ENCODE data around the gene TRIM25.
A peak's percentile ranks its signal among the peaks of the same experiment; 100 is the strongest.
"Not testable (repeated sequence)": the region's sequence is repeated elsewhere in the genome, so short reads cannot be mapped to it uniquely, and the experiment has no call there.

Gene TRIM25

GRCh38 chr17:56913867-56914580, at the start of gene TRIM25:
Gene TRIM25, minus strand, starts transcription at chr17:56914049. Its CDS starts 61 bp downstream, at chr17:56913988.
- peak within 1 kb of the TSS; percentile 74 for H3K4me3 ChIP-seq (ENCODE audit: low read depth, low read length)

- H3K4me3 ChIP-seq (ENCODE audit: low read depth, low read length) = peak within 1 kb of the TSS; percentile 83
These were observed 47.0 kb upstream of the TRIM25 start, which contains the start of gene COIL for GRCh38 chr17:56960596-56961538. Gene COIL, minus strand, starts transcription at chr17:56961050. Its CDS starts 31 bp downstream, at chr17:56961019.

GRCh38 chr17:56956992-56957391, 43.1 kb upstream of the TRIM25 start:
- H3K4me3 ChIP-seq (ENCODE audit: low read depth, low read length) = no peak overlapping the region

DNA sequence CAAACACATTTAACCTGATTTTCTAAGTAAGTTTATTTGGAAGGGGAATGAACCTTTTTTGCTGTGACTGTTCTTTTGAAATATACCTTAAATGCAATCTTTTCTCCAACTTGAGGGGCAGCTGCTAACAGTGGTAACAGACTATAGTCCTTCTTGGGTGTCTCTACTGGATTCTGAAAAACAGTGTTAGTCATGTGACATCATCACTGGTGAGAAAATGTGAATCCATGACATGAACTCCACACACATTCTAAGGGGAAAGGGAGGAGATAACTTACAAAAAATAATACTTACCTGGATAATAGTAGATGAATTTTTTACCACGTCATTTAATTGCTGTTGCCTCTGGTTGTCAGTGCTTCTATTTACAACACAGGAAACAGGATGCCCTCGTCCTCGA, 35.7 kb upstream of the TRIM25 start:
- H3K4me3 ChIP-seq (ENCODE audit: low read depth, low read length) = no peak overlapping the region

GRCh38 chr17:56948491-56948890, 34.6 kb upstream of the TRIM25 start:
- no peak overlapping the region for H3K4me3 ChIP-seq (ENCODE audit: low read depth, low read length)

DNA sequence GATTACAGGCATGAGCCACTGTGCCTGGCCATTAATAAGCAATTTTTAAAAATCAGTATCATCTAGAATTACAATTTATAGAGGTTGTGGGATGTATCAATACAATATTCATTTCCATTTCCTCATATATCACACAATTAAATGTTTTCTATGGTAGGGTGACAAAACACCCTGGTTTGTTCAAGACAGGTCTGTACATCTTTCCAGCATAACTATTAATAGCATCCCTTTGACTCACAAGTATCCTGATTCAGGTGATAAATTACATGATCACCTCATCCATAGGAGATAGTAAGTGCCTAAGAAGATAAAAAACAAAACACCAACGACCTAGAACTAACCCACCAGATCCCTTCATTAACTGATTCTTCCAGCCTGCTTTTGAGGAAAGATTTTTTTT, 33.9 kb upstream of the TRIM25 start:
- no peak overlapping the region for H3K4me3 ChIP-seq (ENCODE audit: low read depth, low read length)

DNA sequence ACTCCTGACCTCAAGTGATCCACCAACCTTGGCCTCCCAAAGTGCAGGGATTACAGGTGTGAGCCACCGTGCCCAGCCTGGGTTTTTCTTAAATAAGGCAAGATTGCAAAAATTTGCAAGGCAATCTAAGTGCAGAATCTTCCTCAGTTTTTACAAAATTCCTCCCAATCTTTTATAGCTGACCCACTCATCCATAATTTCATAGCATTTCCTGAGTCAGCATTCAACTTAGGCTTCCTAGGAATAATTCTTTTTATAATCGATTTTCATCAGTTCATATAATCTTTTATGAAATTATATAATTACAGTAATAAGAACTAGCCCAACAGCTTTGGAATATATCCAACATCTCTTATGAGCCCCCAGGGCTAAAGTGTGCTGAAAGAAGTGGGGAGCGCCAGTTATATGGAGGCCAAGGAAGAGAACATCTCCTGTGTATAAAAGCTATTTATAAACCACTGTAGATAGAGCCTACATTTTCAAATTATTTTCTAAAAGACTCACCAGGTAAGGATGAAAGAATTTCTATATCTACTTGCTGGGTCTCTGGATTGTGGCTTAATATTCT, 32.2 kb upstream of the TRIM25 start:
- no peak overlapping the region for H3K4me3 ChIP-seq (ENCODE audit: low read depth, low read length)

DNA sequence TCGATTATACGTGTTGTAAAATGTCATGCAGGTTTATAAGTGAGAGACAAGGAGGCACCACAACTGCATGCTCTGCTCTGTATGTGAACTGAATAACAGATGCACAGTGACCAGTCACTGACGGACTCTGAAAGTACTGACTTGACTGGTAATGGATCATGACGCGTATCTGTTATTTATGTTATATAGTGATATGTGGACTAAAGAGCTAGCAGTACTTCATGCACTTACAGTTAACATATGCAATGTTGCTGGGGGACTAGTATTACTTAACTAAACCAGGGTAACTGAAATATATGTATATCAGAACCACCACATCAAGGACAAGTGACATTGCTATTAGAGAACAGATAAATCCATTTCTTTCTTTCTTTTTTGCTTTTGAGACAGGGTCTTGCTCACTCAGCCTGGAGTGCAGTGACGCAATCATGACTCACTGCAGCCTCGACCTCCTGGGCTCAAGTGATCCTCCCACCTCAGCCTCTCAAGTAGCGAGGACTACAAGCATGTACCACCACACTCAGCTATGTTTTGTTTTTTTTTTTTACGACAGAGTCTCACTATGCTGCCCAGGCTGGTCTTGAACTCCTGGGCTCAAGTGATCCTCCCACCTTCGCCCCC, 29.8 kb upstream of the TRIM25 start:
- H3K4me3 ChIP-seq (ENCODE audit: low read depth, low read length) = no peak overlapping the region

DNA sequence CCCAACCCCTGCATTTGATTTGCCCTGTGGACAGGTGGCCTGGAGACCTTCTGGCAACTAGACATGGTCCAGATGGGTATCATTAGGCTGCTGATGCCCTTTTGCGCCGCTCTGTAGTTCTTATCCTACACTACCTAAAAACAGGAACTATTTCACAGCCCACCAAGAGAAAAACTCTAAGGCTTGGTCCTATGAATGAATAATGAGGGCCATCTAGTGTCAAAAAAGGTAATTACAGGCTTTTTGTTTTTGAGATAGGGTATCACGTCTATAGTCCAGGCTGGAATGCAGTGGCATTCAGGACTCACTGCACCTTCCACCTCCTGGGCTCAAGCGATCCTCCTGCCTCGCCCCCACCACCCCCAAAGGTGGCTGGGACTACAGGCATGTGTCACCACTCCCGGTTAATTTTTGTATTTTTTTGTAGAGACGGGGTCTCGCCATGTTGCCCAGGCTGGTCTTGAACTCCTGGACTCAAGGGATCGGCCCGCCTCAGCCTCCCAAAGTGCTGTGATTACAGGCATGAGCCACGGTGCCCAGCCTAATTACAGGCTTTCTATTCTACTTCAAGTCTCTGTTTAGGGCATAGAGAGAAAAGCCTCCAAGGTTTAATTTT, 26.1 kb upstream of the TRIM25 start:
- H3K4me3 ChIP-seq (ENCODE audit: low read depth, low read length) = no peak overlapping the region

GRCh38 chr17:56938206-56938605, 24.4 kb upstream of the TRIM25 start:
- not testable (repeated sequence) for H3K4me3 ChIP-seq (ENCODE audit: low read depth, low read length)

DNA sequence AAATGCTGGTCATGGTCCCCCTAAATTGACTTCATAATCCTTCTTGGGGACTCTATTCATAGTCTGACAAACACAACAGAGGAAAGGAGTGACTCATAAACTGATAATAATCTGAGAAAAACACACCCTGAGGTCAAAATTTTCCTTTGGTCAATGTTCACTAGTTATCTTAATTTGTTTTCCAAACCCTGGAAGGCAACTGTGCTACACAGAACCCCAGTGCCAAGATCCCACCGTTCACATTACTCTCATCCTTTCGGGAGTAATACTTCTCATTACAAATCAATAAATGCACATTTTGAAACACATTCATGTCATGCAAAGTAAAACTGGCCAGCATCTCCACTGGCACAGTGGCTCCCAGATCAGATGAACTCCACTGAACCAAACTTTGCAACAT, 23.8 kb upstream of the TRIM25 start:
- H3K4me3 ChIP-seq (ENCODE audit: low read depth, low read length) = no peak overlapping the region

GRCh38 chr17:56936697-56937322, 23.0 kb upstream of the TRIM25 start:
- H3K4me3 ChIP-seq (ENCODE audit: low read depth, low read length) = no peak overlapping the region

- no peak overlapping the region for H3K4me3 ChIP-seq (ENCODE audit: low read depth, low read length)
These were observed 21.6 kb upstream of the TRIM25 start for GRCh38 chr17:56935461-56935860.

GRCh38 chr17:56934280-56934679, 20.4 kb upstream of the TRIM25 start:
- no peak overlapping the region for H3K4me3 ChIP-seq (ENCODE audit: low read depth, low read length)

GRCh38 chr17:56933868-56934267, 20.0 kb upstream of the TRIM25 start:
- H3K4me3 ChIP-seq (ENCODE audit: low read depth, low read length) = no peak overlapping the region

DNA sequence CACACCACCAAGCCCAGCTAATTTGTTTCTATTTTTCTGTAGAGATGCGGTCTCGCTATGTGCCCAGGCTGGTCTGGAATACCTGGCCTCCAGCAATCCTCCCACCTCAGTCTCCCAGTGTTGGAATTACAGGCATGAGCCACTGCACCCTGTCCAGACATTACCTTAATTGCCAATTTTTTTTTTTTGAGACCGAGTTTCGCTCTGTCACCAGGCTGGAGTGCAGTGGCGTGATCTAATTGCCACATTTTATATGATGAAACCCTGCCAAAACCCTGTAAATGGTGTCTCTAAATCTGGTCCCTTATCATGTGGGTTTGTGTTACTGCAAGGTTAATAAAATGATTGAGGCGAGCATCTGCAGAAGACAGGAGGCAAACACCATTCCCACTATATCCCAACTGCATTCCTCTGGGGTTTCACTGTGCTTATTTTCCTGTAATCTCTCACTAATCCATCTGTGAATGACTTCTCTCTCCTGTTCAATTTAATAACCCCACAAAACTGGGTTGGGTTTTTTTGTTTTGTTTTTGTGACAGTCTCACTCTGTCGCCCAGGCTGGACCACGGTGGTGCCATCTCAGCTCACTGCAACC, 19.4 kb upstream of the TRIM25 start:
- H3K4me3 ChIP-seq (ENCODE audit: low read depth, low read length) = no peak overlapping the region

- H3K4me3 ChIP-seq (ENCODE audit: low read depth, low read length) = no peak overlapping the region
These were observed 17.0 kb upstream of the TRIM25 start for GRCh38 chr17:56930739-56931337.

DNA sequence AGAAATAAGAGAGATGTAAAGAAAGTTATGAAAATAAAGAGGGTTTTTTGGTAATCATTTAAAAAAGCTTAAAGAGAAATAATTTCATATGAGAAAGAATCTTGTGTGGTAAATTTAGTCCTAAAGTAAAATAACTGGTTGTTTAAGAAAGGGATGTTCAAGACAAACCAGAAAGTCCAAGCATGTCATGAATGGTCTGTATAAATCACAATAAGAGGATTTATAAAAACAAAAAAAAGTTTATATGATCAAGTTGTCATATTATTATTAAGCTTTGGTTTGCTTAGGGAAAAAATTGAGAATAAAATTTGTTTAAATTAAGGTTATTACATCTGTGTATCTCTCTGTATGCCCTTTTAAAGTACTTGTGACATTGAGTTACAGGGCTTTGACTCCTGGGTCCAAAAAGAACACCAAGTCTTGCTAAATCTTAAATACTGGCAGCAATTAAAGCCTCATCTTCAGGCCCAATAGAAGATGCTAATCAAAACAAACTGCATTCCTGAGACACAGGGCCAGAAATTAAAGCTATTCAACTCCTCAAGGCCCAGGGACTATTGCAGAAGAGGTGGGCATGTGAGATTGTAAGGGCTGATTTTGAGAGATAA, 15.6 kb upstream of the TRIM25 start:
- no peak overlapping the region for H3K4me3 ChIP-seq (ENCODE audit: low read depth, low read length)

GRCh38 chr17:56928586-56928985, 14.7 kb upstream of the TRIM25 start:
- no peak overlapping the region for H3K4me3 ChIP-seq (ENCODE audit: low read depth, low read length)
